ENCODE results near the gene MTCL3.

- TF ChIP-seq CTCF (IDR thresholded peaks at IDR 0.05) (no peak), POLR2A (IDR thresholded peaks at IDR 0.05) (no peak)
Measured at GRCh38 chr6:127436578-127437110, 82.5 kb downstream of the MTCL3 start.

All from lower leg skin (tissue), 3 donors.